Measurements from ENCODE around the gene TFEB.

Gene TFEB

GRCh38 chr6:41704028-41704427 is 31.4 kb downstream of the TFEB start:
- H3K27me3 ChIP-seq (ENCODE audit: control insufficient read depth, insufficient read depth, low read length) = no peaks in the 10 kb centered on the region
- H3K36me3 ChIP-seq (ENCODE audit: control insufficient read depth, insufficient read depth, low read length) = no peaks in the 10 kb centered on the region
- WGBS (ENCODE audit: insufficient coverage, insufficient read length) = no CpG with 5 or more reads among the region's 7 CpGs
- H3K27ac ChIP-seq (ENCODE audit: low read length) = no peak overlapping the region
- DNase-seq (ENCODE audit: low read depth, low spot score) = no peak
- peaks cover 3% of the 10 kb centered on the region for H3K4me1 ChIP-seq (ENCODE audit: control insufficient read depth, insufficient read depth, low read length)
- H3K4me3 ChIP-seq (ENCODE audit: low read length) = no peak overlapping the region
- H3K9me3 ChIP-seq (ENCODE audit: control insufficient read depth, insufficient read depth, low read length) = no peaks in the 10 kb centered on the region

- Histone ChIP-seq H3K27ac (ENCODE audit: low read length) (no peak overlapping the region), H3K27me3 (ENCODE audit: control insufficient read depth, insufficient read depth, low read length) (no peaks in the 10 kb centered on the region), H3K4me3 (ENCODE audit: low read length) (no peak overlapping the region), H3K4me1 (ENCODE audit: control insufficient read depth, insufficient read depth, low read length) (peaks cover 3% of the 10 kb centered on the region), H3K9me3 (ENCODE audit: control insufficient read depth, insufficient read depth, low read length) (no peaks in the 10 kb centered on the region), H3K36me3 (ENCODE audit: control insufficient read depth, insufficient read depth, low read length) (no peaks in the 10 kb centered on the region)
- WGBS (ENCODE audit: insufficient coverage, insufficient read length) = no CpG with 5 or more reads among the region's 14 CpGs
- DNase-seq (ENCODE audit: low read depth, low spot score) = no peak
Observed at GRCh38 chr6:41702771-41703494, 32.5 kb downstream of the TFEB start.

- H3K27me3 ChIP-seq (ENCODE audit: control insufficient read depth, insufficient read depth, low read length) = no peaks in the 10 kb centered on the region
- WGBS (ENCODE audit: insufficient coverage, insufficient read length) = no CpG with 5 or more reads among the region's 10 CpGs
Observed at GRCh38 chr6:41702089-41702745, 33.2 kb downstream of the TFEB start.

GRCh38 chr6:41700463-41701347 is 34.7 kb downstream of the TFEB start:
- H3K4me3 ChIP-seq (ENCODE audit: low read length) = no peak overlapping the region
- no peak for DNase-seq (ENCODE audit: low read depth, low spot score)
- peaks cover 3% of the 10 kb centered on the region for H3K4me1 ChIP-seq (ENCODE audit: control insufficient read depth, insufficient read depth, low read length)
- no peak overlapping the region for H3K27ac ChIP-seq (ENCODE audit: low read length)
- H3K27me3 ChIP-seq (ENCODE audit: control insufficient read depth, insufficient read depth, low read length) = no peaks in the 10 kb centered on the region
- H3K36me3 ChIP-seq (ENCODE audit: control insufficient read depth, insufficient read depth, low read length) = no peaks in the 10 kb centered on the region
- WGBS (ENCODE audit: insufficient coverage, insufficient read length) = no CpG with 5 or more reads among the region's 20 CpGs
- H3K9me3 ChIP-seq (ENCODE audit: control insufficient read depth, insufficient read depth, low read length) = no peaks in the 10 kb centered on the region

More at GRCh38 chr6:41702089-41702745, 33.2 kb downstream of the TFEB start:
- no peaks in the 10 kb centered on the region for H3K9me3 ChIP-seq (ENCODE audit: control insufficient read depth, insufficient read depth, low read length)
- no peak for DNase-seq (ENCODE audit: low read depth, low spot score)
- peaks cover 3% of the 10 kb centered on the region for H3K4me1 ChIP-seq (ENCODE audit: control insufficient read depth, insufficient read depth, low read length)
- no peaks in the 10 kb centered on the region for H3K36me3 ChIP-seq (ENCODE audit: control insufficient read depth, insufficient read depth, low read length)
- H3K27ac ChIP-seq (ENCODE audit: low read length) = no peak overlapping the region
- no peak overlapping the region for H3K4me3 ChIP-seq (ENCODE audit: low read length)

- no peaks in the 10 kb centered on the region for H3K9me3 ChIP-seq (ENCODE audit: control insufficient read depth, insufficient read depth, low read length)
- H3K36me3 ChIP-seq (ENCODE audit: control insufficient read depth, insufficient read depth, low read length) = no peaks in the 10 kb centered on the region
- DNase-seq (ENCODE audit: low read depth, low spot score) = no peak
- no peak overlapping the region for H3K4me3 ChIP-seq (ENCODE audit: low read length)
- WGBS (ENCODE audit: insufficient coverage, insufficient read length) = no CpG with 5 or more reads among the region's 2 CpGs
- peaks cover 3% of the 10 kb centered on the region for H3K4me1 ChIP-seq (ENCODE audit: control insufficient read depth, insufficient read depth, low read length)
- no peak overlapping the region for H3K27ac ChIP-seq (ENCODE audit: low read length)
- H3K27me3 ChIP-seq (ENCODE audit: control insufficient read depth, insufficient read depth, low read length) = no peaks in the 10 kb centered on the region
Observed at GRCh38 chr6:41699063-41699462, 36.3 kb downstream of the TFEB start.

GRCh38 chr6:41697861-41698781 is 37.3 kb downstream of the TFEB start:
- WGBS (ENCODE audit: insufficient coverage, insufficient read length) = no CpG with 5 or more reads among the region's 15 CpGs
- H3K27ac ChIP-seq (ENCODE audit: low read length) = no peak overlapping the region
- H3K4me1 ChIP-seq (ENCODE audit: control insufficient read depth, insufficient read depth, low read length) = peaks cover 3% of the 10 kb centered on the region
- no peak overlapping the region for H3K4me3 ChIP-seq (ENCODE audit: low read length)
- H3K27me3 ChIP-seq (ENCODE audit: control insufficient read depth, insufficient read depth, low read length) = no peaks in the 10 kb centered on the region
- no peak for DNase-seq (ENCODE audit: low read depth, low spot score)
- no peaks in the 10 kb centered on the region for H3K36me3 ChIP-seq (ENCODE audit: control insufficient read depth, insufficient read depth, low read length)
- H3K9me3 ChIP-seq (ENCODE audit: control insufficient read depth, insufficient read depth, low read length) = no peaks in the 10 kb centered on the region

- no CpG with 5 or more reads among the region's 6 CpGs for WGBS (ENCODE audit: insufficient coverage, insufficient read length)
- no peak overlapping the region for H3K27ac ChIP-seq (ENCODE audit: low read length)
- H3K4me1 ChIP-seq (ENCODE audit: control insufficient read depth, insufficient read depth, low read length) = peaks cover 3% of the 10 kb centered on the region
- H3K36me3 ChIP-seq (ENCODE audit: control insufficient read depth, insufficient read depth, low read length) = no peaks in the 10 kb centered on the region
- H3K4me3 ChIP-seq (ENCODE audit: low read length) = no peak overlapping the region
- H3K27me3 ChIP-seq (ENCODE audit: control insufficient read depth, insufficient read depth, low read length) = no peaks in the 10 kb centered on the region
- no peaks in the 10 kb centered on the region for H3K9me3 ChIP-seq (ENCODE audit: control insufficient read depth, insufficient read depth, low read length)
- no peak for DNase-seq (ENCODE audit: low read depth, low spot score)
Observed at GRCh38 chr6:41696788-41697187, 38.6 kb downstream of the TFEB start.

- no peak for DNase-seq (ENCODE audit: low read depth, low spot score)
- peaks cover 3% of the 10 kb centered on the region for H3K4me1 ChIP-seq (ENCODE audit: control insufficient read depth, insufficient read depth, low read length)
- WGBS (ENCODE audit: insufficient coverage, insufficient read length) = no CpG with 5 or more reads among the region's 6 CpGs
- H3K36me3 ChIP-seq (ENCODE audit: control insufficient read depth, insufficient read depth, low read length) = no peaks in the 10 kb centered on the region
- H3K27ac ChIP-seq (ENCODE audit: low read length) = no peak overlapping the region
- H3K9me3 ChIP-seq (ENCODE audit: control insufficient read depth, insufficient read depth, low read length) = no peaks in the 10 kb centered on the region
- H3K4me3 ChIP-seq (ENCODE audit: low read length) = no peak overlapping the region
- H3K27me3 ChIP-seq (ENCODE audit: control insufficient read depth, insufficient read depth, low read length) = no peaks in the 10 kb centered on the region
Observed at GRCh38 chr6:41695825-41696224, 39.6 kb downstream of the TFEB start.

- WGBS (ENCODE audit: insufficient coverage, insufficient read length) = no CpG with 5 or more reads among the region's 6 CpGs
- H3K4me1 ChIP-seq (ENCODE audit: control insufficient read depth, insufficient read depth, low read length) = no peaks in the 10 kb centered on the region
- DNase-seq (ENCODE audit: low read depth, low spot score) = no peak
Observed at GRCh38 chr6:41694815-41695526, 40.4 kb downstream of the TFEB start.

More at GRCh38 chr6:41694815-41695526, 40.4 kb downstream of the TFEB start:
- H3K27me3 ChIP-seq (ENCODE audit: control insufficient read depth, insufficient read depth, low read length) = no peaks in the 10 kb centered on the region
- no peaks in the 10 kb centered on the region for H3K36me3 ChIP-seq (ENCODE audit: control insufficient read depth, insufficient read depth, low read length)
- H3K4me3 ChIP-seq (ENCODE audit: low read length) = no peak overlapping the region
- H3K9me3 ChIP-seq (ENCODE audit: control insufficient read depth, insufficient read depth, low read length) = no peaks in the 10 kb centered on the region
- H3K27ac ChIP-seq (ENCODE audit: low read length) = no peak overlapping the region
